DMS53 treated with DMSO at 0.1 percent for 48 hours (cell line): ENCODE measurements around the gene MPP7.

ENCODE experiments used
- DNase-seq: peaks from one replicate; lab custom pipeline; 2025; ENCODE audit not compliant: unreplicated experiment; lab: John Stamatoyannopoulos, UW

MPP7 gene

DNA sequence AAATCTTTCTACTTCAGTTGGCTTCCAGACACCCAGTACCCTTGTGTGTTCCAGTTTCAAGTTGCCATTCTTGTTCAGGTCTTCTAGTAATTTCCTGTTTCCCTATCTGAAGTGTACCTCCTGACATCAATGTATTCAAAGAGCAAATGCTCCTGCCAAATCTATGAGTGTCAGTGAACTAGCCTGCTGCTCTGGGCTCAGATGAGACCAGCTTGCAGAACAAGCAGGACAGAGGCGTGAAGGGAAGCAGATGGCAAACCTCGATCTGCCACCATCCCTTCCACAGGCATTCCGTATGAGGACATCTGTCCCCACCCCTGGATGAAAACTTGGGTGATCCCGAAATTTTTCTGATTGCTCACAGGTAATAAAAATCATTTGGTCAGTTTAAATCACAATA, 4.4 kb upstream of the MPP7 start:
- DNase-seq: no peak

DNA sequence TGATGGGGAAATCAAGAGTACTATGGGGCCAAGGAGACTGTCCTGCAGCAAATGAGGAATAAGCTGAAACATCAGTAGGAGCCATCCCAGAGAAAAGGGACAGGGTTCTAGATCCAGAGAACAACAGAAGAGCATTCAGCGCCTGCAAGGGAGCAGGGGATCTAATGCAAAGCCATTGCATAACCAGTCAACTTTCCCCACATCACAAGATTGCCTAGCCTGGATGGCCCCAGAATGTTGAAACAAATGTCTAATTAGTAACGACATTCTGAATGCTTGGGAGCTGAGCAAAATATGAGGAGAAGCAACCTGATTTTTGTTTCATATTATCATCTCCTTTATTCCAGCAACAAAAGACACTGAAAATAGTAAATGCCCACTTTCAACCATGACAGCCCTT, 2.7 kb upstream of the MPP7 start:
- DNase-seq: no peak

DNA sequence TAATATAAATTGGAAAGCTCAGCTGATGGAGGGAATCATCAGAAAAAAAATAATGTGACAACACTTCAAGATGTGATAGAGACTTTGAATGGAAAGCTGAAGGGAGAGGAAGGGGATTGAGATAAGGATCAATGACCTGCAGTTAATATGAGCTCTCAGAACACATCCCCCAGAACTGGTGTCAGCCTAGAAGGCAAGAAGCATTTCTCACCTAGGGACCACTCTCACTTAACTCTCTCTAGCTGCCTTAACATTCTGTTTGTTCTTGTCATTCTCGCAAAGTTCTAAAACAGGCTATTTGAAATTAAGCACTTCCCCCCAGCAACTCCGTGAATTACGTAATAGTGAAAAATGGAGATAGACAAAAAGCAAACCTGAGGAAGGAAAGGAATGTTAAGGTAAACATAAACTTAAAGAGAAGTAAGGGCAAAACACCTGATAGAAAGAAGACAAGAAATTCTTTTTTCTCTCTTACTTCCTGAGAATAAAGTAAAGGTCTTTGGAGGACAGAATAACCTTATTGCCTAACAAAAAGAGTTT, 1.2 kb upstream of the MPP7 start:
- no peak for DNase-seq

DNA sequence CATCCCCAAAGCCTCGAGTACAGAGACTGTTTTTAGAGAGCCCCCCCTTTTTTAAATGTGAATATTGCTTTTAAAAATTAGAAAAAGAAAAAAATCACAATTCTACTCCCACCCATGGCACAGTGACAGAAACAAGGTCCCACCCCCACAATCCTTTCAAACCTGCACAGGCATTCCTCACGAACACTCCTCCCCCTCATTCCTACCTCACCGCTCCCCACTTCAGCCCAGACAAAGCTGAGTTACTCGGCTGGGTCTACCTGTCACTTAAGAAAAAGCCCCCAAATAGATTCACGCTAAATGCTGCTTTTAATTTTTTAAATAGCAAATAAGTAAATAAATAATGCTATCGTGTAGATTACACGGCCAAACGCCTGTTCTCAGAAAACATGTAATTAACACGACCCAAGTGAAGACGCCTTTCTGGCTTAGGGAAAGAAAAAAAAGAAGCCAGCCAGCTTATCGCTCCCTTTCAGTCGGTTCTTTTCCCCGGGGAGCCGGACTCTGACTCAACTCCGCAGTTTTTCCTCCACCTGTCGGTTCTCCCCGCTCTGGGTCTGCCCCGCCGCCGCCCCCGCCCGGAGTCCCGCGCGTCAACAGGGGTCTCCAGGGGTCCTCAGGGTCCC, 739 bp downstream of the MPP7 start:
- peak; percentile 62 for DNase-seq

DNA sequence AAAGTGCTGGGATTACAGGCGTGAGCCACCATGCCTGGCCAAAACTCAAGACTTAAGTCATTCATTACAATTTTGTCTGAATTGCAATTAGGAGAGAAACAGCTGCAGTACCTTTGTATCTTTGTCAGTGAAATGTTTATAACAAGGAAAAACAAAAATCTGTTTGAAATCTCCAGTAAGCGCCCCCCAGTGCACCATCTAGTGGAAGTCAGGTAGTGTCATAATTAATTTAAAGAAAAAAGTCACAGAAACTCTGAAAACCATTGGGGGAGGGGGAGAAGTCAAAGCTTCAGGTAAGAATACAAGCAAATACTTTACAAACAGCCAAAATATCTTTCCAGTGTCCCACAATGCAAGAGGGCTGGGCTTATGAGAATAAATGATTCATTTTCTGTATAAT, 2.8 kb downstream of the MPP7 start:
- no peak for DNase-seq

DNA sequence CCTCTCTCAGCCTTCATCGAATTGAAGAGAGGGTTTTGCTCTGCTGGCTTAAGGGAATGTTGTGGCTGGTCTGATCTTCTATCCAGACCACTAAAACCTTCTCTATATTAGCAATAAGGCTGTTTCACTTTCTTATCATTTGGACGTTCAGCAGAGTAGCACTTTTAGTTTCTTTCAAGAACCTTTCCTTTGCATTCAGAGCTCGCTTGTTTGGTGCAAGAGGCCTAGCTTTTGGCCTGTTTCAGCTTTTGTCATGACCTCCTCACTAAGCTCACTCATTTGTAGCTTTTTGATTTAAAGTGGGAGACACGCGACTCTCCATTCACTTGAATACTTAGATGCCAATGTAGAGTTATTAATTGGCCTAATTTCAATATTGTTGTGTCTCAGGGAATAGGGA, 3.9 kb downstream of the MPP7 start:
- no peak for DNase-seq

DNA sequence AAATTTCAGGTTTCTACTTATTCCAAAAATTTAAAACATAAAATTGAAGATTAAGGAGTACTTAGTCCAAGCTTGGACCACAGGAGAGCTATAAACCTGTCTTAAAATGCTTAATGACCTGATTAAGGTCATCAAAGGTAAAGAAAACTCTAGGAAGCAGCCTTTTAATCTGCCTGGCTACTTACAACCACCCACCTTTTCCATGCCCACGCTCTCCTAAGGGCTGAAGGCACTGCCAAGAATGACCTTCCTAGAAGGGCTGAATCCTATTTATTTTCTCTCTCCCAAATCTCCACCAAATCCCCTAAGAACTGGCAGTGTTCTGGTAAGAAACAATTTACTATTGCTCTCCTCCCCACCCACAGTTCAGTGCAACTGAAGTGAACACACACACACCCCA, 6.8 kb downstream of the MPP7 start:
- no peak for DNase-seq

DNA sequence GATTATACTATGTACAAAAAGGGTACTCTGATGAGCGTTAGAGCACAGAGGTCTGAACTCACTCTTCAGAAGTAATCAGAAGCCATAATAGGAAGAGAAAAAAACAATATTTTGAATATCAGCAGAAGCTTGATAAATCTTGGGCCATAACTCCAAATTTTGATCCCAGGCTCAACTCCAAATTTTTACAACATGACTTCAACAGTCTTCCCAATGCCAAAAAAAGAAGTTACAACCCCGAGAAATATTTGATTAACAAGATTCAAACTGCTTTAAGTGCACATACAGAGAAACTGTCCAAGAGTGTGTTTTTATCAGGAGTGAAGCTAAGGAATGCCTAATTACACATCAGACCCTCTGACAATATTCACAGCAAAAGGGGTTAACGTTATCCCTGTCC, 7.5 kb downstream of the MPP7 start:
- no peak for DNase-seq

DNA sequence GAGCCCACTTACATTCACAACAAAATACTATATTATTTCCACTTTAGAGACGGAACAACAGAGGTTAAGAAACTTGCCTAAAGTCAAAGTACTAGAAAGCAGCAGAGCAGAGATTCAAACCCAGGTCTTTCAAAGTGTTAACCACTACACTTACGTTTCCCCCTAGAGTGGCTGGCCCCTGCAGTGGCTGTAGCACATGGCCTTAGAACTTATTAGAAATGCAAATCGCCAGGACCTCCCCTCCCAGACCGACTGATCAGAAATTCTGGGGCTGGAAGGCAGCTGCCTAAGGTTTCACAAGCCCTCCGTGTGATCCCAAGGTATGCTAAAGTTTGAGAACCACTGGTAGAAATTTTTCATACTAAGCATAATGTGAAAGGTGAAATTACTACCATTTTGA, 8.1 kb downstream of the MPP7 start:
- DNase-seq: no peak

DNA sequence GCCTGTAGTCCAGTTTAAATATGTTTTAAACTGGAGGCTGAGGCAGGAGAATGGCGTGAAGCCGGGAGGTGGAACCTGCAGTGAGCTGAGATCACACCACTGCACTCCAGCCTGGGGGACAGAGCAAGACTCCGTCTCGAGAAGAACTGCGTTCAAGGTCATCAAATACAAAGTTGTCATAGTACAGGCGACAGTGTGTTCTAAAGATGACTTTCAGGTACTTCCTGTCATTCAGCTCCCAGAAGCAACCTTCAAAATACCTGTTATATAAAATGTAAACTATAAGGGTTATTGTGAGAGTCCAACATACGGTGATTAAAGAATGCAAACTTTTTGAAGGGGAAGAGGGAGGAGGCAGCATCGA, 8.7 kb downstream of the MPP7 start:
- DNase-seq: no peak

DNA sequence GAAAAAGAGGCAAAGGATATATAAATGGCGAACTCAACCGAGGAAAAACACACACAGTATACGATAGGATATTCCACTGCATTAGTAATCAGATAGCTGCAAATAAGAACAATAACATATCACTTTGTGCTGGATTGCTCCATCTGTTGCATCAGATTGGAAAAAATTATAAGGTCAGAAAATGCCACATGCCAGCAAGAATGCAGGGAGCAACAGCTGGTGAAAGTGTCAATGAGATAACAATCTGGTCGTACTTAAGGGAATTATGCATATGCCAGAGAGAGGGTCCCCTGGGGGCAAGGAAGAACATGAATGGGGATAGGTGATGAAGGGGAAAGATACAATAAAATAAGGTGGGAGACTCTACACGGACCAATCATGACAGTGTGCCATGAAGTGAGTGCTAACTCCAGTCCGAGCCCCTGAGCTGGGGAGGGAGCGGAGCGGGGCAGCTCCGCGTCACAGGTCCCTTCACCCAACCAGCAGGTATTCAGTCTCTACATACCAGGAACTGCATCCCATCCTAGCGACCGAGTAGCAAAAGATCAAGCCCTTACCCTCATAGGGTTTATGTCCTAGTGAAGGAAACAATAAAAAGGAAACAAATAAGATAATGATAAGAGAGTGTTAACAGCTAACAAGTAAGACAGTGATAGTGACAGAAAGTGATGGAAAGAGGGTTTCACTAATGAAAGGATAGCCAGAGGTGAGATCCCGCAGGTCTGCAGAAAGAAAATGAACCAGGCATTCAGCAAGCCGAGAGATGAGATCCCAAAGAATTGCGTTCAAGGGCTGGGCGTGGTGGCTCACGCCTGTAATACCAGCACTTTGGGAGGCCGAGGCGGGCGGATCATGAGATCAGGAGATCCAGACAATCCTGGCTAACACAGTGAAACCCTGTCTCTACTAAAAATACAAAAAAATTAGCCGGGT, 9.4 kb downstream of the MPP7 start:
- no peak for DNase-seq

DNA sequence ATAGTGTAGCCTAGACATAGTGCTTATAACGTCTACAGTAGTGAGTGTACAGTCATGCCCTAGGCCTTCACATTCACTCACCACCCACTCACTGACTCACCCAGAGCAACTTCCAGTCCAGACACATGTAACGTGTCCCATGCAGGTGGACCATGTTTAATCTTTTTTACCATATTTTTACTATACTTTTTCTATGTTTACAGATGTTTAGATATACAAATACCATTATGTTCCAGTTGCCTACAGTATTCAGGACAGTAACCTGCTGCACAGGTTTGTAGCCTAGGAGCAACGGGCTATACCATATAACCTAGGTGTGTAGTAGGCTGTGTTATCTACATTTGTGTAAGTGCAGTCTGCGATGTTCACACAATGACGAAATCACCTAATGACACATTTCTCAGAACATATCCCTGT, 11.0 kb downstream of the MPP7 start:
- no peak for DNase-seq

DNA sequence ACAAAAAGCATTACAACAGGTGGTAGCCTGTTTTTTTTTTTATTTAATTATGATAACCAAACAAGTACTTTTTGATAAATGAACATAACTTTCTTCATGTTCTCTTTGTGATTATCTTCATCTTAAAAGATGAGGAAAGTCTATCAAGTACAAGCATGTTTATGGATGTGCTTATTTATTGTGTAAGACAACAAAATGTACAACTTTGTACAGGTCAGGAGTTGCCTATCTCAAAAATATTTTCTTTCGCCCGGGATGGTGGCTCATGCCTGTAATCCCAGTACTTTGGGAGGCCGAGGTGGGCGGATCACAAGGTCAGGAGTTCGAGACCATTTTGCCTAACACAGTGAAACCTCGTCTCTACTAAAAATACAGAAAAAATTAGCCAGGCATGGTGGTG, 17.0 kb downstream of the MPP7 start:
- no peak for DNase-seq

DNA sequence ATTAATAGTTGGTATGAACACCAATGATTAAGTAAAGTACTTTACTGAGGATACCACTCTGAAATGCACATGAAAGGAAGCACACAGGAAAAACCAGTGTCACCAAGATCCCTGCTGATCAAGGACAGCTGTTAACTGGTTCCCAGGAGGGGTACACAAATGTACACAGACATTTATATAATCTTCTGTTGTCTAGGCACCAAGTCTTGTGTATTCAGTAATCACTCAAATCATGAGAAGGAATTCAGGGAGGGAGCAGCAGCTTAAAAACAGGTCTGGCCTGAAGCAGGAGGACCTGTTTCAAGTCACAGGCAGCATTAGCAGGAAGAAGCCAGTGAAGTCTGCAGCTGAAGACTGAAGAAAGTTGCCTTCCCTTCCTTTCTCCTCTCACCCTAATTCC, 18.7 kb downstream of the MPP7 start:
- DNase-seq: no peak

DNA sequence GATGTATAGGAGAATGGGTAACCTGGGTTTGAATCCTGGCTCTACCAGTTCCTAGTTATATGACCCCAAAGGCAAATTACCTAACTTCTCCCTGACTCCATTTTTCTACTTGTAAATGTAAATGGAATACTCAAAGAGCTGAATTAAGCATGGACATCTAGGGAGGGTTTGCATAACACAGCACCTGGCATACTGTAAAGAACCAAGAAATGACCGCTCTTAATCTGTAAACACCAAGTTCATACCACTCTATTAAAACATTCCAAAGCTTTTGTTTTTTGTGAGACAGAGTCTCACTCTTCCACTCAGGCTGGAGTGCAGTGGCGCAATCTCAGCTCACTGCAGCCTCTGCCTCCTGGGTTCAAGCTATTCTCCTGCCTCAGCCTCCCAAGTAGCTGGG, 19.6 kb downstream of the MPP7 start:
- no peak for DNase-seq

DNA sequence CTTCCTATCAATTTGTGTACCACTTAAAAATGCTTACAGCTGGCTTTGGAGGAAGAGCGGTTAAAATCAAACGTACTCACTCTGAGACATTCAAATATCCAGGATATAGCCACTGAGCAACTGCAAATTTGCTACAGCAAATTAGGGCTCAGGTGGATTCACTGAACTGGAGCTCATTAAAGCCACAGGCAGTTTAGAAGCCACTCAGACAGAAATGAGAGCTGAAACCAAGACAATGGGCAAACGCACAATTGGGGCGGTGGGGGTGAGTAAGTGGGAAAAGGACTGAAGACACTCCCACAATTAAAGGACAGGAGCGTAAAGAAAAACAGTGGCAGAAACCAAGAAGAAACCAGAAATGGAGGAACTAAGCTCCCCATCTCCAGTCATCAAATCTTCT, 20.5 kb downstream of the MPP7 start:
- no peak for DNase-seq

DNA sequence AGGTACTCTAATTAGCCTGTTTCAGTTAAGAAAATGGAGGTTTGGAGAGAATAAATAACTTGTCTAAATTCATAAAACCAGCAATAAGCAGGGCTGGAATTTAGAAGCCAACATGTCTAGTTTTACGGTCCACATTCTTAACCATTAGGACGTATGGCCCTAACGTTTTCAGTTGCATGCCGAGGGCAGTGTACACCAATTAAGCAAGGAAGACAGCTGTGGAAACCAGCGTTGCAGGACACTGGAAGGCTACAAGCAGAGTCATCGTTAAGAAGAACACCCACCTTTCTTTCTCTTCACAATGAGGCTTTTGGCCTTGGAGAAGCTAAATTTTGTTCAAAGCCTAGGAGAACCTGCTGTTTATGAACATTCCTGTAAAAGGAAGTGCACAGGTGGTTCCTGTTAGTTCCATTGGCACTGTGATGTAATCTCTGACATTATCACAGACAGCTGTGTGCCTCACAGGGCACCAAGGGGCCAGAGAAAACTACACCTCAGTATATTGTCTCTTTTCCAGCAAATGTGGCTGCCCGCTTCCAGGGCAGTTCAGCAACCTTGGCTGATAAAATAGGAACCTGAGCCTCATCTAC, 21.0 kb downstream of the MPP7 start:
- DNase-seq: no peak

DNA sequence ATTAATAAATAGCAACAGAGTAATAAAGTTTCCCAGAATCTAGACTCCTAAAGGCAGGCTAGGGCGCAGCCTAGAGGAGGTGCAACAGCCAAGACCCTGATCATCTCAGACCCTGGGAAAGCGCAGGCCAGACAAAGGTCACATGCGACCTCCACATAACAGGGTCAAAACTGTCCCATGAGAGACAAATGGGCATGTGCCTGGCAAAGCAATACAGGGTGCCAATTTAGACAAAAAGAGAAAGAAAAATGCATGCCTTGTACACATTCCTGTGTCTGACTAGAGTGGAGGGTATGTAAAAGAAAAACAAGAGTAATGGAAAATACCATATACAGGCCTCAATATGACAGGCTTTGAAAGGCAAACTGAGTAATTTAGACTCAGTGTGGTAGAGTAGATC, 22.2 kb downstream of the MPP7 start:
- no peak for DNase-seq

DNA sequence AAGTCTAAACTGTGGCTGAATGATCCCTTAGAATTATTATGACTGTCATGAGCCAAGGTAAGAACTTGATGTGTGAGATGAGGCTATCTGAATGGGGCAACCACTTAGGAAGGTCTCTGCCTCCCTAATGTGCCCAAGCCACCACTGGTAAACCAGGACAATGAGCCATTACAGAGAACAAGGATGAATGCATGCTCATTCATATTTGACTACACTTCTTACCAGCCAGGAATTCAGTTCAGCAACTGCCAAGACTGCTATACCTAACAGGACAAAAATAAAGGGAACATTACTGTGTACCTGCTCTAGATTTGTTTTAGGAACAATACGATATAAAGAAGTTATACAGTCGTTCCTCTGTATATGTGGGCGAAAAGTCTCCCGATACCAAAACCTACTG, 23.0 kb downstream of the MPP7 start:
- no peak for DNase-seq

DNA sequence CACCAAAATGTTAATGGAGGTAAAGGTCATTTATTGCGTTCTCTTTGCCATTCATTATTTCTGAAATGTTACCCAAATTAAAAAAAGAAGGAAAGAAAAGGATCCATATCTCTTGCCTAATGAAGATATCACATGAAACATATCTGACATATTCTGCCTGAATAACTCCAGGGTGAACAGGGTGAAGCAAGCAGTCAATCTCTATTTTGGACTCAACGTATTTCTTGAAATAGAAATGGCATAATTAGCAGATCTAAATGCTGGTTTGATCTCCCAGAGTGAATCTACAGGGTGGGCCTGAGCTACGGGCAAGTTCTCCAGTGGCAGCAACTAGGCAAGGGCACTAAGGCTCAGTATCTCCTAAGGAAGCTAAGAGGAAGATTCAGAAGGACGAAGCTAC, 24.0 kb downstream of the MPP7 start:
- DNase-seq: no peak

DNA sequence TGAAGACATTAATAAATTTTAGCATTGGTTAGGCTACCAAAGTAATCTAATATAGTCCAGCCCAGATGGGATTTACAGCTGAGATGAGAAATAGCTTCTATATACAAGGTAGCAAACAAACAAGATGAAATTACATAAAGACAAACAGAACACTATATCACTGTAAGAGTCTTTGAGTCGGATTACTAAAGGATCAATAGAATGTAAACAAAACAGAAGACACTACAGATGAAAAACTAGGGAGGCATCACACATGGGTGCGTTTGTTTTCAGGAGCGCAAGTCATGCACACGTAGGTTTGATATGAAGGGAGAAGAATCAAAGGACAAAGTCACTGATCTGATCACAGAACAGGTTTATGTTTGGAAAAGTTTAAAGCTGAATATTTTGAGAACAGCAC, 26.5 kb downstream of the MPP7 start:
- DNase-seq: no peak

DNA sequence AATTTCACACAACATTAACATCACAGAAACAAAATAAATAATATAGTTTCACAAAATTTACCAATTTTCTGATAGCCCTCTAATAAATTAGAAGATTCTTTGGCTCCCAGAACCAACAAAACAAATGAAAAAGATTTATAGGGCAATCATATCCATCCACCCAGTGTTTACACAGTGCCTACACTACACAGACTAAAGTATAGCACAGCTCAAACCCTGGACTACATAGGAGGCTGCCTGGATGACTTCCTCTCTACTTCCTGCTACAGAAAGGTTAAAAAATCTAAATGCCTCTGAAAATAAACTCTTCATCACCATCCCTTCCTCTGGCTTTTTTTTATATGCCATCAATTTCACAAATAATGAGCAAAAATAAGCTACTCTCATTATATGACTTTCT, 28.4 kb downstream of the MPP7 start:
- DNase-seq: no peak
